WTC11 (cell line): ENCODE measurements around the gene ROCK1. TPM values are rescaled to one million over a fixed set of nuclear protein-coding genes. Genes with fewer than 3 reads are reported as not detected.

ENCODE experiments used
- ATAC-seq: fragments of 200-7000 bp; cut with Tn5 transposase; 2 replicates; pipeline ENCODE4 v1.10.0; 2021; ENCODE audit warnings: mild to moderate bottlenecking, moderate library complexity
- CTCF ChIA-PET: fragments of 300-600 bp; sonication (Branson Sonifier 250); formaldehyde crosslinking; loops from one replicate; lab custom pipeline; 2021; ENCODE audit warnings: antibody characterized with exemption; lab: Charles Lee
- POLR2A ChIA-PET: fragments of 350-600 bp; sonication (Branson Sonifier 250); formaldehyde crosslinking; loops from one replicate; lab custom pipeline; 2021; ENCODE audit warnings: antibody characterized with exemption; lab: Charles Lee
- DNase-seq: peaks from one replicate; pipeline ENCODE4 v3.0.0; 2021; ENCODE audit warnings: low spot score
- H3K27ac Mint-ChIP-seq: 2 replicates; pipeline ENCODE4 v1.8.0; 2021; ENCODE audit warnings: mixed read lengths
- H3K27me3 Mint-ChIP-seq: 2 replicates; pipeline ENCODE4 v1.8.0; 2021; ENCODE audit warnings: low read depth, mild to moderate bottlenecking, moderate library complexity, mixed read lengths
- H3K36me3 Mint-ChIP-seq: 2 replicates; pipeline ENCODE4 v1.8.0; 2021; ENCODE audit warnings: mixed read lengths
- H3K4me1 Mint-ChIP-seq: 2 replicates; pipeline ENCODE4 v1.8.0; 2022; ENCODE audit warnings: mixed read lengths
- H3K4me3 Mint-ChIP-seq: 2 replicates; pipeline ENCODE4 v1.8.0; 2021; ENCODE audit warnings: mild to moderate bottlenecking, moderate library complexity, mixed read lengths
- H3K9me3 Mint-ChIP-seq: 2 replicates; pipeline ENCODE4 v1.8.0; 2021; ENCODE audit warnings: mixed read lengths
- ARID4B ChIP-seq: sonication (generic); formaldehyde crosslinking; IDR thresholded peaks from 2 replicates; pipeline ENCODE4 v1.8.0; 2023; ENCODE audit warnings: missing genetic modification reagents, mild to moderate bottlenecking, borderline replicate concordance
- ATF6 ChIP-seq: sonication (generic); formaldehyde crosslinking; IDR thresholded peaks from 2 replicates; pipeline ENCODE4 v1.8.1; 2023; ENCODE audit warnings: mild to moderate bottlenecking, missing genetic modification reagents
- CBFB ChIP-seq: sonication (generic); formaldehyde crosslinking; IDR thresholded peaks from 2 replicates; pipeline ENCODE4 v1.8.1; 2022; ENCODE audit warnings: mild to moderate bottlenecking, low read depth, missing genetic modification reagents
- CDX4 ChIP-seq: fragments of 250-450 bp; sonication (Bioruptor Pico); IDR thresholded peaks from 2 replicates; pipeline ENCODE4 v1.9.0; 2021; ENCODE audit warnings: moderate library complexity, mild to moderate bottlenecking, inconsistent platforms, borderline replicate concordance
- CREB1 ChIP-seq: sonication (generic); formaldehyde crosslinking; IDR thresholded peaks from 2 replicates; pipeline ENCODE4 v1.8.0; 2023; ENCODE audit warnings: mild to moderate bottlenecking, missing genetic modification reagents
- E2F1 ChIP-seq: sonication (generic); formaldehyde crosslinking; IDR thresholded peaks from 2 replicates; pipeline ENCODE4 v1.8.0; 2022; ENCODE audit warnings: mild to moderate bottlenecking, missing genetic modification reagents
- ETV6 ChIP-seq: sonication (generic); formaldehyde crosslinking; IDR thresholded peaks from 2 replicates; pipeline ENCODE4 v1.8.1; 2022; ENCODE audit warnings: mild to moderate bottlenecking, missing genetic modification reagents
- JUN ChIP-seq: sonication (generic); formaldehyde crosslinking; IDR thresholded peaks from 2 replicates; pipeline ENCODE4 v1.8.0; 2023; ENCODE audit warnings: mild to moderate bottlenecking, missing genetic modification reagents
- MYBL2 ChIP-seq: sonication (generic); formaldehyde crosslinking; IDR thresholded peaks from 2 replicates; pipeline ENCODE4 v1.8.1; 2023; ENCODE audit warnings: mild to moderate bottlenecking, moderate library complexity, missing genetic modification reagents
- RELA ChIP-seq: sonication (generic); formaldehyde crosslinking; IDR thresholded peaks from 2 replicates; pipeline ENCODE4 v1.8.1; 2022; ENCODE audit warnings: missing genetic modification reagents, mild to moderate bottlenecking, borderline replicate concordance
- SMAD4 ChIP-seq: sonication (generic); formaldehyde crosslinking; IDR thresholded peaks from 2 replicates; pipeline ENCODE4 v1.8.0; 2022; ENCODE audit warnings: mild to moderate bottlenecking, missing genetic modification reagents
- TP53 ChIP-seq: sonication (generic); formaldehyde crosslinking; IDR thresholded peaks from 2 replicates; pipeline ENCODE4 v1.8.1; 2023; ENCODE audit warnings: mild to moderate bottlenecking, missing genetic modification reagents
- ZBTB21 ChIP-seq: sonication (generic); formaldehyde crosslinking; IDR thresholded peaks from 2 replicates; pipeline ENCODE4 v1.8.1; 2023; ENCODE audit warnings: mild to moderate bottlenecking, missing genetic modification reagents, borderline replicate concordance
- ZNF263 ChIP-seq: sonication (generic); formaldehyde crosslinking; IDR thresholded peaks from 2 replicates; pipeline ENCODE4 v1.8.1; 2022; ENCODE audit warnings: low read depth, mild to moderate bottlenecking, moderate library complexity, missing genetic modification reagents
- ZNF396 ChIP-seq: fragments of 250-450 bp; sonication (Bioruptor Pico); IDR thresholded peaks from 2 replicates; pipeline ENCODE4 v1.8.0; 2021; ENCODE audit warnings: mild to moderate bottlenecking, moderate library complexity, borderline replicate concordance
- ZNF416 ChIP-seq: fragments of 250-450 bp; sonication (Bioruptor Pico); IDR thresholded peaks from 2 replicates; pipeline ENCODE4 v1.9.0; 2021; ENCODE audit warnings: mild to moderate bottlenecking, inconsistent platforms
- ZNF425 ChIP-seq: fragments of 250-450 bp; sonication (Bioruptor Pico); conservative IDR thresholded peaks from 2 replicates; pipeline ENCODE4 v1.9.0; 2021; ENCODE audit warnings: mild to moderate bottlenecking
- total RNA-seq: library from RNA; stranded (reverse); gene quantifications from 3 replicates; pipeline ENCODE4 v1.2.3, GENCODE V29; 2021
- TF ChIP-seq, protein P1 (sequence below): fragments of 250-450 bp; sonication (Bioruptor Pico); IDR thresholded peaks from 2 replicates; pipeline ENCODE4 v1.8.0; 2021; ENCODE audit warnings: mild to moderate bottlenecking
- TF ChIP-seq, protein P2 (sequence below): sonication (generic); formaldehyde crosslinking; IDR thresholded peaks from 2 replicates; pipeline ENCODE4 v1.8.0; 2023; ENCODE audit warnings: mild to moderate bottlenecking, missing genetic modification reagents
- TF ChIP-seq, protein P3 (sequence below): sonication (generic); formaldehyde crosslinking; IDR thresholded peaks from 2 replicates; pipeline ENCODE4 v1.8.1; 2022; ENCODE audit warnings: low read depth, missing genetic modification reagents, borderline replicate concordance

ROCK1 gene
- total RNA-seq, 1 experiment from 2014 or later = 42.2 TPM

DNA sequence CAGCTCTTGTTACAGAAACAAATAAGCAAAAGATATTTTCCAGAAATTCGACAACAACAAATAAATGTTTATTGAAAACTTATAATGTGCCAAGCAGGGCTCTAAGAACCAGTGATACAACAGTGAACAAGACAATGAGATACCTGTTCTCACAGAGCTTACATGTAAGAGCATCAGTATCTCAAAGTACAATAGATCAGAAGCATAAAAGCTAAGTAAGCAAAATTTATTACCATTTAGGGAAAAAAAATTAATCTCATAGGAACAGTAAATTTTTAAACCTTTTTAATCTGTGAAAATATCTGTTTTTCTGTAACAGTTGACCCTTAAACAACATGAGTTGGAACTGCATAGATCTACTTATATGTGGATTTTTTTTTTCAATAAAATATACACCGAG, 20.9 kb downstream of the ROCK1 start:
- TF ChIP-seq TP53 (CRISPR knock-in tag) (no peak), ZNF425 (CRISPR knock-in tag) (no peak), RELA (CRISPR knock-in tag) (no peak), ATF6 (CRISPR knock-in tag) (no peak), CREB1 (CRISPR knock-in tag) (no peak), ZNF263 (CRISPR knock-in tag) (no peak), ZNF416 (CRISPR knock-in tag) (no peak), ETV6 (CRISPR knock-in tag) (no peak), ZBTB21 (CRISPR knock-in tag) (no peak), ZNF396 (CRISPR knock-in tag) (no peak), CBFB (CRISPR knock-in tag) (no peak), SMAD4 (CRISPR knock-in tag) (no peak), CDX4 (CRISPR knock-in tag) (no peak), E2F1 (CRISPR knock-in tag) (no peak), MYBL2 (no peak), ARID4B (CRISPR knock-in tag) (no peak), JUN (CRISPR knock-in tag) (no peak)
- TF ChIP-seq, protein P1, sequence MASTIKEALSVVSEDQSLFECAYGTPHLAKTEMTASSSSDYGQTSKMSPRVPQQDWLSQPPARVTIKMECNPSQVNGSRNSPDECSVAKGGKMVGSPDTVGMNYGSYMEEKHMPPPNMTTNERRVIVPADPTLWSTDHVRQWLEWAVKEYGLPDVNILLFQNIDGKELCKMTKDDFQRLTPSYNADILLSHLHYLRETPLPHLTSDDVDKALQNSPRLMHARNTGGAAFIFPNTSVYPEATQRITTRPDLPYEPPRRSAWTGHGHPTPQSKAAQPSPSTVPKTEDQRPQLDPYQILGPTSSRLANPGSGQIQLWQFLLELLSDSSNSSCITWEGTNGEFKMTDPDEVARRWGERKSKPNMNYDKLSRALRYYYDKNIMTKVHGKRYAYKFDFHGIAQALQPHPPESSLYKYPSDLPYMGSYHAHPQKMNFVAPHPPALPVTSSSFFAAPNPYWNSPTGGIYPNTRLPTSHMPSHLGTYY (CRISPR knock-in tag) = no peak
- TF ChIP-seq, protein P2, sequence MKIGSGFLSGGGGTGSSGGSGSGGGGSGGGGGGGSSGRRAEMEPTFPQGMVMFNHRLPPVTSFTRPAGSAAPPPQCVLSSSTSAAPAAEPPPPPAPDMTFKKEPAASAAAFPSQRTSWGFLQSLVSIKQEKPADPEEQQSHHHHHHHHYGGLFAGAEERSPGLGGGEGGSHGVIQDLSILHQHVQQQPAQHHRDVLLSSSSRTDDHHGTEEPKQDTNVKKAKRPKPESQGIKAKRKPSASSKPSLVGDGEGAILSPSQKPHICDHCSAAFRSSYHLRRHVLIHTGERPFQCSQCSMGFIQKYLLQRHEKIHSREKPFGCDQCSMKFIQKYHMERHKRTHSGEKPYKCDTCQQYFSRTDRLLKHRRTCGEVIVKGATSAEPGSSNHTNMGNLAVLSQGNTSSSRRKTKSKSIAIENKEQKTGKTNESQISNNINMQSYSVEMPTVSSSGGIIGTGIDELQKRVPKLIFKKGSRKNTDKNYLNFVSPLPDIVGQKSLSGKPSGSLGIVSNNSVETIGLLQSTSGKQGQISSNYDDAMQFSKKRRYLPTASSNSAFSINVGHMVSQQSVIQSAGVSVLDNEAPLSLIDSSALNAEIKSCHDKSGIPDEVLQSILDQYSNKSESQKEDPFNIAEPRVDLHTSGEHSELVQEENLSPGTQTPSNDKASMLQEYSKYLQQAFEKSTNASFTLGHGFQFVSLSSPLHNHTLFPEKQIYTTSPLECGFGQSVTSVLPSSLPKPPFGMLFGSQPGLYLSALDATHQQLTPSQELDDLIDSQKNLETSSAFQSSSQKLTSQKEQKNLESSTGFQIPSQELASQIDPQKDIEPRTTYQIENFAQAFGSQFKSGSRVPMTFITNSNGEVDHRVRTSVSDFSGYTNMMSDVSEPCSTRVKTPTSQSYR = no peak
- TF ChIP-seq, protein P3, sequence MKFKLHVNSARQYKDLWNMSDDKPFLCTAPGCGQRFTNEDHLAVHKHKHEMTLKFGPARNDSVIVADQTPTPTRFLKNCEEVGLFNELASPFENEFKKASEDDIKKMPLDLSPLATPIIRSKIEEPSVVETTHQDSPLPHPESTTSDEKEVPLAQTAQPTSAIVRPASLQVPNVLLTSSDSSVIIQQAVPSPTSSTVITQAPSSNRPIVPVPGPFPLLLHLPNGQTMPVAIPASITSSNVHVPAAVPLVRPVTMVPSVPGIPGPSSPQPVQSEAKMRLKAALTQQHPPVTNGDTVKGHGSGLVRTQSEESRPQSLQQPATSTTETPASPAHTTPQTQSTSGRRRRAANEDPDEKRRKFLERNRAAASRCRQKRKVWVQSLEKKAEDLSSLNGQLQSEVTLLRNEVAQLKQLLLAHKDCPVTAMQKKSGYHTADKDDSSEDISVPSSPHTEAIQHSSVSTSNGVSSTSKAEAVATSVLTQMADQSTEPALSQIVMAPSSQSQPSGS (CRISPR knock-in tag) = no peak
- H3K36me3 Mint-ChIP-seq = 0 out of 2 replicates have a peak, but pooled peaks cover 3% of the 10 kb centered on the region

More for the DNA sequence above, 20.9 kb downstream of the ROCK1 start:
- ChIA-PET POLR2A (no interaction called here), CTCF (no interaction called here)
- DNase-seq (no peak), ATAC-seq (no peak)
- Mint-ChIP-seq H3K27ac (no peak overlapping the region), H3K4me1 (0 out of 2 replicates have a peak, but pooled peaks cover 2% of the 10 kb centered on the region), H3K27me3 (no peaks in the 10 kb centered on the region), H3K9me3 (peaks cover 9% of the 10 kb centered on the region), H3K4me3 (no peak overlapping the region)
